Ramos (cell line): ENCODE measurements around the gene TECPR2.

Source experiments
- in situ Hi-C: fragments of 300-500 bp; cut with MboI; formaldehyde crosslinking; loops from one replicate; pipeline ENCODE4 v1.14.3; 2022; ENCODE audit warnings: low sequenced_read_pairs; ENCODE audit not compliant: unreplicated experiment

The TECPR2 gene

DNA sequence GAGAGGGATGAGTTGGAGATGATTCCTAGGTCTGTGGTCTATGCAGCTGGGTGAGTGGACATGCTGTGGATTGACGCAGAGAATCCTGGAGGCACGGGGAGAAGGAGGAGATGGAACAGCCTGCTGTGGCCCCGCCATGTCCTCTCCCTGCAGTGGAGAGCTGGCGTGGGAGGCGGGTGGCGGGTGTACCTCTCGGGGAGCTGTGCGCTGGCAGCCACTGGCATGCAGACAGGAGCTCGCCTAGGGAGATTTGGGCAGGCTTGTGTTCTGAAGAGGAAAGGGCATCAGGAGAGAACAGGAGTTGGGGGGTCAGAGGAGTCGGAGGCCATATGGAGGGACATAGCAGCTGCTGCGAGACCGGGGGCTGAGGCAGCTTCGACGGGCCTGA, 56.1 kb downstream of the TECPR2 start:
- in situ Hi-C loops, result no loop called here

GRCh38 chr14:102419276-102419675, 56.5 kb downstream of the TECPR2 start:
- in situ Hi-C loops, result no loop called here

DNA sequence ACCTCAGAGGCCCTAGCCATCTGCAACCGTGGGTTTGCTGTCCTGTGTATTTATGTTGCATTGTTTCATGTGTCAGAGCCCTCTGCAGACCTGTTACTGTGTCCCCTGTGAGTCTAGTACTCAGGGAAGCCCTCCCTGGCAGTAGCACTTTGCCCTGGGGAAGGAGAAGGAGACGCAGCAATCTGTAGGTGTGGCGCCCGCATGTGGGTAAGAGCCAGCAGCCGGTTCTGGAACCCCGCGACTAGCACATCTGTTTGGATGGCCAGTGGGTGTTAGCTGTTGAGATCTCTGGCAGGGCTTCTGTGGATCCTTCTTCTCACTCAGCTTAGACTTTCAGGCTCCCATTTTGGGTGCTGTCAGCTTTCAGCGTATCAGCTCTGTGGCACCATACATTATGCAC, 57.0 kb downstream of the TECPR2 start:
- in situ Hi-C loops, result no loop called here

DNA sequence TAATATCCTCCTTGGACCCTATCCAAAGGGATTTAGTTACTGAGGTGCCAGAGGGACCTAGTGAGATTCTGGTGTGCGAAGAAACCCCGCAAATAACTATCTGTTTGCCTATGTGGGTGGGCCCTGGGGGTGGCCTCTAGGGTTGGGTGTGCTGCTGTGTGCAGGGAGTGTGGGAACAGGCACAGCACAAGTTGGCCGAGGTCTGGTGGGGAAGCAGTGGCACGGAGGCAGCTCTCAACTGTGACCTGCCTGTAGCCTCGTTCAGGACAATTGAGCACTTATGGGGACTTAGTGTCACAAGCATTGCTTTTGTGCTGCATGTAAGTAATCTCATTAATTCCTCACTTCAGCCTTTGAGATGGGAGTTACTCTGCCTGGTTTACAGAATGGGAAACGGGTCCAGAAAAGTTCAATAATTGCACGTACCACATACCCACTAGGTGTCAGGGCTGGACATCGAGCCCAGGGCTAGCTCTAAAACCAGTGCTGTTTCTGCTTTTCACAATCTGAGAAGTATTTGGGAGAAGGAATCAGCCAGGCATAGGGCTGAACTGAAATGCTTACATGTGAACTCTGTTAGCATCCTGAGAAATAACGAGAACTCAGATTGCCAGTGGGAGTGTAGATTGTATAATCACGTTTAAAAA, 58.8 kb downstream of the TECPR2 start:
- in situ Hi-C loops, result no loop called here

DNA sequence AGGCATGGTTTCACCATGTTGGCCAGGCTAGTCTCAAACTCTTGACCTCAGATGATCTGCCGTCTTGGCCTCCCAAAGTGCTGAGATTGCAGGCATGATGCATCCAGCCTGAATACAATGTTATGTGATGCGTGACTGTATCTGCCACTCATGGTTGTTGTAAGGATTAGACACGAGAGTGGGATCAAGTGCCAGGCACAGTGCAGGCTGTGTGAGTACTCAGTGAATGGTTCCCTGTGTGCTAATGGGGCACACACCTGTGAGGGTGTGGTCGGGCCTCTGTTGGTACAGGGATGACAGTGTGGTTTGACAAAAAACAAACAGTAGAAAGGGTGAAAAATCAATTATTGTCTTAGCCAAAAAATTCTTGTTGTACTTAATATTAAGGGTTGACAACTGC, 61.8 kb downstream of the TECPR2 start:
- in situ Hi-C loops, result no loop called here

GRCh38 chr14:102424923-102425322, 62.2 kb downstream of the TECPR2 start:
- in situ Hi-C loops, result no loop called here

DNA sequence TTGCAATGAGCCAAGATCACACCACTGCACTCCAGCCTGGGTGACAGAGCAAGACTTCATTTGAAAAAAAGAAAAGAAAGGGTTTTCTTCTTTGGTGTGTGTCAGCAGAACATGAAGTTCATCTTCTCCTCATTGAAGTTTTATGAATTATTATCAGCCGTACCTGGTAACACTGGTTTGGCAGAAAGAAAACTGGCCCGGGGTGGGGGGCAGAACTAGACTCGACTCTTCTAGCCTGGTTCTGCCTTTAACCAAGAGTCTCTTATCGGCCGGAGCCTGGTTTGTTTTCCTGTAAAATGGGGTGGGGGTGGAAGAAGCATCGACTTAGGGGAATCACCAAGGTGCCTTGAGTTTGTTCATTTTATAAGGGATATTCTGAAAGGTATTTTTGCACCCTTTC, 64.1 kb downstream of the TECPR2 start:
- in situ Hi-C loops, result no loop called here

GRCh38 chr14:102427642-102428041, 64.9 kb downstream of the TECPR2 start:
- in situ Hi-C loops, result no loop called here

GRCh38 chr14:102430212-102430908, 67.6 kb downstream of the TECPR2 start:
- in situ Hi-C loops, result no loop called here

- in situ Hi-C loops, result no loop called here
Observed at GRCh38 chr14:102431751-102432150, 69.0 kb downstream of the TECPR2 start.

DNA sequence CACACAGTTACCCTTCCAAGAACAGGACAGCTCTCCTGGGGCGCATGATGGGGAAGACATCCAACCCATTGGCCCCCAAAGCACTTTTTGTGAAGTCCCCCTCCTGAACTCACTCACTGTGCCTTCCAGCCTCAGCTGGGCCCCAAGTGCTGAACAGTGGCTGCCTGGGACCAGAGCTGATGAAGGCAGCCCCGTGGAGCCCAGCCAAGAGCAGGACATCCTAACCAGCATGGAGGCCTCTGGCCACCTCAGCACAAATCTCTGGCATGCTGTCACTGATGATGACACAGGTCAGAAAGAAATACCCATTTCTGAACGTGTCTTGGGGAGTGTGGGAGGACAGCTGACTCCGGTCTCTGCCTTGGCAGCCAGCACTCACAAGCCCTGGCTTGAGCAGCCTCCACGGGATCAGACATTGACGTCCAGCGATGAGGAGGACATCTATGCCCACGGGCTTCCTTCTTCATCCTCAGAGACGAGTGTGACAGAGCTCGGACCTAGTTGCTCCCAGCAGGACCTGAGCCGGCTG, 72.0 kb downstream of the TECPR2 start:
- in situ Hi-C loops, result no loop called here

DNA sequence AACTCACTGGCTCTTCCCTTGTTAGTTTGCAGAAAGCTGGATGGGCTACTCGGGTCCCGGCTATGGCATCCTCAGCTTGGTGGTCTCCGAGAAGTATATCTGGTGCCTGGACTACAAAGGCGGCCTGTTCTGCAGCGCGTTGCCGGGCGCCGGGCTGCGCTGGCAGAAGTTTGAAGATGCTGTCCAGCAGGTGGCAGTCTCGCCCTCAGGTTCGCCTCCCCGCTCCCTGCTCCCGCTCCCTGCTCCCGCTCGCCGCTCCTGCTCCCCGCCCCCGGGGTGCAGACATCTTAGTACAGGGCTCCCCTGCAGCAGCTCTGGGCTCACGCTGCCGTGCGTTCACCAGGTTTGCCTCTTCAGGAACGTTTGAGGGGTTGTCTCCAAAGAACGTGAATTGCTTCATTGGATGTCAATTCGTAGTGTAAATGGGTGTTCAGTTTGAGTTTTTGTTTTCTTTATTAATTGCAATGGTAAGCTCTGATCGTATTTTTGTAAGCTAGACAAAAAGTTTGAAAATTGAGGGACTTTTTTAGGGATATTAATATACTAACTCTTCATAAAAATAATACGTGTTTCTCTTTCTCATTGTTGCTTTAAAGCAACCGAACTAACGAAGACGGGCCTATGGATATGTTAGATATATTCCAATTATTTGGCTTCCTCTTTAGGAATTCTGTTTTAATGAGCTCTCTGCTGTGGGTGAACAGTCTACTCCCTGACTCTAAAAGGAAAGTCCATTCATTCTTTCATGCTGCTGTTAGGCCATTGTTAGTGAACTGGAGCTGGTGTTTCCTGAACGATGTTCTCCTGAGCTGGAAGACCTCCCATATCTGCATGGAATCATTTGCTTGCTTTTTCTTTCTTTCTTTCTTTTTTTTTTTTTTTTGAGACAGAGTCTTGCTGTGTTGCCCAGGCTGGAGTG, 75.5 kb downstream of the TECPR2 start:
- in situ Hi-C loops, result no loop called here

- in situ Hi-C loops, result no loop called here
Observed at GRCh38 chr14:102439556-102439955, 76.8 kb downstream of the TECPR2 start.

DNA sequence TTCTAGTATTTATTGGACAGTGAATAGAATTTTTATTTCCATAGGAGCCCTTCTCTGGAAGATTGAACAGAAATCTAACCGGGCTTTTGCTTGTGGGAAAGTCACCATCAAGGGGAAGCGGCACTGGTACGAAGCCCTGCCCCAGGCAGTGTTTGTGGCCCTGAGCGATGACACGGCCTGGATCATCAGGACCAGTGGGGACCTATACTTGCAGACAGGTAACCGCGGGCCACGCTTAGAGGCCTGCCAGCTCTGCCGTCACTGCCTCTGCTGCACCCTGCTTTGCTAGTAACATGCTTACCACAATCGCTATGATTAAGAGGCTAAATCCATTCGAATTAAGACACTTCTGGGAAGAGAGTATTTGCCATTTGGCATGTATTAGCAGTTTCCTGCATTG, 77.7 kb downstream of the TECPR2 start:
- in situ Hi-C loops, result no loop called here

GRCh38 chr14:102442241-102443211, 79.8 kb downstream of the TECPR2 start:
- in situ Hi-C loops, result no loop called here

- in situ Hi-C loops, result no loop called here
Observed at GRCh38 chr14:102445066-102445465, 82.3 kb downstream of the TECPR2 start.

DNA sequence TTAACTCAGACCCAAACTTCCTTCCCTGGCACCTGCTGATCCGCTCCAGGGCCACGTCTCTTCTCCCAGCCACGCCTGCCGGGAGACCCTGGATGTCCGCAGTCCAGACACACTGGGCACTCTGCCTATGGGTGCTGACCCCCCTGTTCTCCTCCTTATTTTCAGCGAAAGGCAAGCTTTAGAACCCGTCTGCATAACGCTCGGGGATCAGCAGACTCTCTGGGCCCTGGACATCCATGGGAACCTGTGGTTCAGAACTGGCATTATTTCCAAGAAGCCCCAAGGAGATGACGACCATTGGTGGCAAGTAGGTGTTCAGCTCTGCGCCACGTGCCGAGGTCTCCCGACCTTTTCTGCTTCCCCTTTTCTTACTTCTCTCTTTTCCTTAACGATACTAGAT, 82.9 kb downstream of the TECPR2 start:
- in situ Hi-C loops, result no loop called here

- in situ Hi-C loops, result no loop called here
Observed at GRCh38 chr14:102450206-102451063, 87.7 kb downstream of the TECPR2 start.

- in situ Hi-C loops, result no loop called here
Observed at GRCh38 chr14:102451064-102451352, 88.3 kb downstream of the TECPR2 start.
